CD14-positive monocyte (primary cell): ENCODE results near the gene ITGA6. TPM values are rescaled to one million over a fixed set of nuclear protein-coding genes. Genes with fewer than 3 reads are reported as not detected.
A peak's percentile ranks its signal among the peaks of the same experiment; 100 is the strongest.

ENCODE experiments used
- DNase-seq, 3 donors: peaks; one replicate each; pipeline ENCODE4 v3.0.0-alpha.2; 2011 to 2022
- H2AFZ ChIP-seq: 2 replicates; pipeline ENCODE4 v1.6.0; 2012; ENCODE audit warnings: mild to moderate bottlenecking, low read depth, low read length, inconsistent platforms; ENCODE audit not compliant: insufficient read depth, poor library complexity, severe bottlenecking
- H3K27ac ChIP-seq, 2 donors: 1 replicate in 1 of 2; 2 replicates in 1 of 2; pipeline ENCODE4 v1.5.1; 2012 to 2013; ENCODE audit warnings: low read length in 2 of 2, control low read depth in 1 of 2, inconsistent platforms in 1 of 2, low read depth in 1 of 2, mild to moderate bottlenecking in 1 of 2
- H3K27me3 ChIP-seq, 2 donors: one replicate each; pipeline versions ENCODE4 v1.6.0 to v1.6.1; 2011 to 2013; ENCODE audit warnings: low read length in 2 of 2; ENCODE audit not compliant: control insufficient read depth in 2 of 2, insufficient read depth in 2 of 2
- H3K36me3 ChIP-seq, 2 donors: replicated peaks in 1 of 2; 1 replicate in 1 of 2; 2 replicates in 1 of 2; pipeline versions ENCODE4 v1.5.1 to v1.6.1; 2012 to 2013; ENCODE audit warnings: low read length in 2 of 2, control low read depth in 1 of 2, inconsistent platforms in 1 of 2, mild to moderate bottlenecking in 1 of 2; ENCODE audit not compliant: insufficient read depth in 2 of 2, control insufficient read depth in 1 of 2
- H3K4me1 ChIP-seq, 2 donors: 1 replicate in 1 of 2; 2 replicates in 1 of 2; pipeline versions ENCODE4 v1.5.1 to v1.6.1; 2012 to 2013; ENCODE audit warnings: low read length in 2 of 2, control low read depth in 1 of 2, inconsistent platforms in 1 of 2, mild to moderate bottlenecking in 1 of 2, moderate library complexity in 1 of 2; ENCODE audit not compliant: insufficient read depth in 2 of 2, control insufficient read depth in 1 of 2
- H3K4me2 ChIP-seq: replicated peaks from 2 replicates; pipeline ENCODE3; 2012; ENCODE audit warnings: low read length, moderate library complexity, mild to moderate bottlenecking; ENCODE audit not compliant: poor library complexity, severe bottlenecking; ENCODE audit errors: extremely low read depth
- H3K4me3 ChIP-seq, 3 experiments: fragments of 200-600 bp in 1 of 3; sonication (generic) in 1 of 3; replicated peaks in 1 of 3; 1 replicate in 2 of 3; 2 replicates in 1 of 3; pipeline ENCODE4 v1.5.1; 2011 to 2013; ENCODE audit warnings: low read length in 3 of 3, mild to moderate bottlenecking in 3 of 3, control low read depth in 2 of 3, low read depth in 2 of 3, inconsistent platforms in 1 of 3, moderate library complexity in 1 of 3
- H3K79me2 ChIP-seq: 2 replicates; pipeline ENCODE4 v1.6.0; 2012; ENCODE audit warnings: mild to moderate bottlenecking, control low read depth, inconsistent platforms, low read length, moderate library complexity; ENCODE audit not compliant: insufficient read depth
- H3K9ac ChIP-seq: 2 replicates; pipeline ENCODE4 v1.6.0; 2017; ENCODE audit warnings: low read length, mild to moderate bottlenecking; ENCODE audit not compliant: insufficient read depth, poor library complexity, severe bottlenecking
- H3K9me3 ChIP-seq, 2 donors: replicated peaks in 1 of 2; 1 replicate in 1 of 2; 2 replicates in 1 of 2; pipeline versions ENCODE4 v1.5.1 to v1.6.1; 2012 to 2013; ENCODE audit warnings: low read length in 2 of 2, control low read depth in 1 of 2; ENCODE audit not compliant: control insufficient read depth in 1 of 2, insufficient read depth in 1 of 2
- H4K20me1 ChIP-seq: 2 replicates; pipeline ENCODE4 v1.6.0; 2012; ENCODE audit warnings: mild to moderate bottlenecking, low read length, control low read depth, moderate library complexity; ENCODE audit not compliant: insufficient read depth
- H3K27ac Mint-ChIP-seq, 7 donors: one replicate each; pipeline ENCODE4 v1.8.0; 2020; ENCODE audit warnings: mild to moderate bottlenecking in 7 of 7, mixed read lengths in 7 of 7, moderate library complexity in 6 of 7, inconsistent platforms in 2 of 7
- H3K27me3 Mint-ChIP-seq, 3 donors: one replicate each; pipeline ENCODE4 v1.8.0; 2021 to 2022; ENCODE audit warnings: low read depth in 3 of 3, mild to moderate bottlenecking in 3 of 3, mixed read lengths in 3 of 3, moderate library complexity in 3 of 3, inconsistent platforms in 1 of 3
- H3K36me3 Mint-ChIP-seq, 2 donors: one replicate each; pipeline ENCODE4 v1.8.0; 2020; ENCODE audit warnings: mixed read lengths in 2 of 2, inconsistent platforms in 1 of 2, mild to moderate bottlenecking in 1 of 2
- H3K4me1 Mint-ChIP-seq: one replicate; pipeline ENCODE4 v1.8.0; 2020; ENCODE audit warnings: mild to moderate bottlenecking, mixed read lengths
- H3K4me3 Mint-ChIP-seq, 2 donors: one replicate each; pipeline ENCODE4 v1.8.0; 2020; ENCODE audit warnings: mild to moderate bottlenecking in 2 of 2, mixed read lengths in 2 of 2, moderate library complexity in 1 of 2
- H3K9me3 Mint-ChIP-seq, 7 donors: one replicate each; pipeline ENCODE4 v1.8.0; 2020 to 2022; ENCODE audit warnings: mixed read lengths in 7 of 7, mild to moderate bottlenecking in 6 of 7, moderate library complexity in 6 of 7, inconsistent platforms in 2 of 7
- CTCF ChIP-seq: fragments of 200-600 bp; IDR thresholded peaks from one replicate; pipeline ENCODE4 v1.8.0; 2022; ENCODE audit warnings: antibody characterized with exemption, mild to moderate bottlenecking
- WGBS: methylation state at CpG from one replicate; pipeline ENCODE4 v1.1.5; 2013; ENCODE audit warnings: missing lambda C conversion rate; ENCODE audit not compliant: insufficient coverage; 5-methylcytosine and 5-hydroxymethylcytosine counted together
- intact Hi-C, 2 donors: fragments of 100-400 bp; cut with micrococcal nuclease; formaldehyde crosslinking; loops; one replicate each; pipeline versions ENCODE4 v1.15.0 to v1.15.1; 2023
- polyA plus RNA-seq, 3 donors: library from polyadenylated mRNA; depleted of rRNA in 1 of 3; unstranded in 2 of 3; stranded (reverse) in 1 of 3; fragments of 300-500 nt in 2 of 3; fragments of >200 nt in 1 of 3; fragmentation: Illumina TruSeq in 2 of 3; gene quantifications; 1 replicate in 2 of 3; 2 replicates in 1 of 3; pipeline ENCODE4 v1.2.3, GENCODE V29; 2012 to 2021

Gene ITGA6
- polyA plus RNA-seq, 3 donors = 0.01 to 0.36 (median 0.20) TPM

- no peaks in the 10 kb centered on the region for H3K36me3 ChIP-seq
- H3K4me1 ChIP-seq = no peaks in the 10 kb centered on the region
- no peak overlapping the region for H2AFZ ChIP-seq
- H3K27me3 Mint-ChIP-seq = peaks cover 0 to 2% (median 2%) of the 10 kb centered on the region in 3 donors
- H3K27ac Mint-ChIP-seq = no peak overlapping the region
- WGBS = no CpG with 5 or more reads among the region's 1 CpG
- H4K20me1 ChIP-seq = no peaks in the 10 kb centered on the region
- H3K27ac ChIP-seq = no peak overlapping the region
- TF ChIP-seq CTCF = no peak
- no peaks in the 10 kb centered on the region for H3K4me1 Mint-ChIP-seq
- H3K9ac ChIP-seq = no peak overlapping the region
- H3K79me2 ChIP-seq = no peaks in the 10 kb centered on the region
- H3K36me3 Mint-ChIP-seq = no peaks in the 10 kb centered on the region
- no peak for DNase-seq
- no peaks in the 10 kb centered on the region for H3K9me3 ChIP-seq
- no peaks in the 10 kb centered on the region for H3K27me3 ChIP-seq
- H3K4me3 ChIP-seq = no peak overlapping the region
- no peak overlapping the region for H3K4me3 Mint-ChIP-seq
- no peak overlapping the region for H3K4me2 ChIP-seq
- no peaks in the 10 kb centered on the region for H3K9me3 Mint-ChIP-seq
- intact Hi-C loops = no loop called here
These were observed 25.2 kb upstream of the ITGA6 start for GRCh38 chr2:172402198-172402597.

GRCh38 chr2:172403402-172403801, 24.0 kb upstream of the ITGA6 start:
- H3K4me2 ChIP-seq = no peak overlapping the region
- H2AFZ ChIP-seq = no peak overlapping the region
- H3K4me1 ChIP-seq = no peaks in the 10 kb centered on the region
- peaks cover 0 to 2% (median 2%) of the 10 kb centered on the region in 3 donors for H3K27me3 Mint-ChIP-seq
- intact Hi-C loops = no loop called here
- H3K9ac ChIP-seq = no peak overlapping the region
- H3K36me3 ChIP-seq = no peaks in the 10 kb centered on the region
- no peak overlapping the region for H3K27ac ChIP-seq
- H3K27ac Mint-ChIP-seq = peak overlapping the region in 1 of 7 donors; percentile 13
- H3K79me2 ChIP-seq = no peaks in the 10 kb centered on the region
- H3K9me3 ChIP-seq = no peaks in the 10 kb centered on the region
- H3K4me3 Mint-ChIP-seq = no peak overlapping the region
- no peaks in the 10 kb centered on the region for H3K27me3 ChIP-seq
- no peaks in the 10 kb centered on the region for H3K9me3 Mint-ChIP-seq
- no peaks in the 10 kb centered on the region for H4K20me1 ChIP-seq
- no peak overlapping the region for H3K4me3 ChIP-seq
- no peaks in the 10 kb centered on the region for H3K36me3 Mint-ChIP-seq
- 95% methylated on average over 4 of the region's 4 CpGs for WGBS
- no peaks in the 10 kb centered on the region for H3K4me1 Mint-ChIP-seq
- no peak for DNase-seq
- no peak for TF ChIP-seq CTCF
